CD1c-positive myeloid dendritic cell (primary cell): ENCODE data around the gene CCDC171.
"Not testable (repeated sequence)": the region's sequence is repeated elsewhere in the genome, so short reads cannot be mapped to it uniquely, and the experiment has no call there.

Source experiments
- DNase-seq: peaks from one replicate; pipeline ENCODE4 v3.0.0-alpha.2; 2016; ENCODE audit errors: extremely low spot score

CCDC171 gene

GRCh38 chr9:15553528-15553898 lies 670 bp downstream of the CCDC171 start:
- no peak for DNase-seq

DNA sequence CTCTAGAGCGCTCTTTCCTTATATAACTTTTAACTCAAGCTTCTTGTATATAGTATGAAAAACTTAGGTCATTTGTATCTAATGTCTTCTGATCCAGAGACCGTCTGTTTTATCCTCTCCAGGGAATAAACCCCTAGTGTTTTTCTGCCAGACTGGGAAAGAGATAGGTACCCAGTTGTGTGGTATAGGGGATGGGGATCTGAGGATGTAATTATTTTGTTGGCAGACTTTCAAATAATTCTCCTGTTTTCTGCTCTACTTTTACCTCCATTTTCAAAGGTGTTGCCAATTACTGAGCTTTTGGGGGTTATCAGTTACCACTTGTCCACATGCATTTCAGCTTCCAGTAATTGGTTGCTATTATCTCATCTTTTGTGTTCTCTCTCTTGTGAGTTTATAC lies 17.9 kb downstream of the CCDC171 start:
- no peak for DNase-seq

DNA sequence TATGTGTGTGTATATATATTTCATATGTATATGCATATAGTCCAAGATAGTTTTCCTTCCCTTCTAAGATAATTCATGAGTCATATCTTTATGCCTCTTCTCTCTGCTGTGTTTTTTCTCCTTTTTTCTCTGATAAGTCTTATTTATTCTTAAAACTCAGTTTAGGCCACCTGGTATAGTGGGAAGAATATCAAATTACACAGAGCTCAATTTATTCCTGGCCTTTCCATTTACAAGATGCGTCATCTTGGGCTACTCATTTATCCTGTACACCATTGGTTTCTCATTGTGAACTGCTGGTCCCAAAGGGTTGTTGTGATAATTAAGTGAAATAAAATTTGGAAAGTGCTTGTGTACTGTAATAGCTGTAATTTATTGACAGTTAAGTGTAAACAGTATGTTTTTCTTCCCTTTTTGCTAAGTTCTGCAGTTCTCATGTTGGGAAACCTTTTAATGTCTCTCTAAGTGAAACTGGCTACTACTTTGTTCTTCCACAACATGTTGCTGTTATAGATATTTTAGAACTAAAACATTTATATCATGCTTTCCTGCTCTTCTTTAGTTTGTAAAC lies 19.4 kb downstream of the CCDC171 start:
- DNase-seq, result no peak

DNA sequence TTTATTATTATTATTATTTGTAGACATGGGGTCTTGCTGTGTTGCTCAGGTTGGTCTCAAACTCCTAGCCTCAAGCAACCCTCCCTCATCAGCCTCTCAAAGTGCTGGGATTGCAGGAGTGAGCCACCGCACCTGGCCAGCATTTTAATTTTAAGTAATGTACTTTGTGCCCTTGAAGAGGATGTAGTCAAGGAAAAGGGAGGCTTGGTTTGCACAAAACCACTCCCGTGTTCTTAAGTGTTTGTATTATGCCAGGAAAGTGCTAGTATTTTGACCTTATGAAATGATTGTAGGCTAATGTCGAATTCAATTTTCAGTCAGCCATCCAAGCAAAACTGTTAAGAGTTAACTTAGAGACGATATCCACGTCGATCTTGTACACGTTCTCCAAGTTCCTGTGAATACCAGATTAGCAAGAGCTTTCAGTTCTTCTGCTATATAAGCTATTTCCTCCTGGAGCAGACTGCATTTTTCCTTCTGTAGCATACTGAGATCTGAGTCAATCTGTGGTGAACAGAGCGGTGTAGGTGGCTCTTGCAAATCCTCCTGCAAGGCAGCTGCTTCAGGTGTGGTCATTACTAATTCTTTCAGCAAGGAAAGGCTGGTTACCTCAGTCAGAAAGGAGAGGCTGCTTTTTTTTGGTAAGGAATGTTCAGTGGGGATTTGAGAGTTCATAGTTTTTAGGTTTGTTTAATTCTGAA lies 23.7 kb downstream of the CCDC171 start:
- DNase-seq, result no peak

- no peak for DNase-seq
These were observed 25.9 kb downstream of the CCDC171 start for GRCh38 chr9:15578714-15579113.

- DNase-seq, result no peak
These were observed 31.5 kb downstream of the CCDC171 start for GRCh38 chr9:15584379-15584778.

- no peak for DNase-seq
These were observed 39.5 kb downstream of the CCDC171 start for GRCh38 chr9:15592317-15592716.

- not testable (repeated sequence) for DNase-seq
These were observed 40.1 kb downstream of the CCDC171 start for GRCh38 chr9:15592940-15593339.

- DNase-seq, result not testable (repeated sequence)
These were observed 48.0 kb downstream of the CCDC171 start for GRCh38 chr9:15600666-15601330.

GRCh38 chr9:15606643-15607472 lies 54.0 kb downstream of the CCDC171 start:
- DNase-seq, result peak; percentile 77

DNA sequence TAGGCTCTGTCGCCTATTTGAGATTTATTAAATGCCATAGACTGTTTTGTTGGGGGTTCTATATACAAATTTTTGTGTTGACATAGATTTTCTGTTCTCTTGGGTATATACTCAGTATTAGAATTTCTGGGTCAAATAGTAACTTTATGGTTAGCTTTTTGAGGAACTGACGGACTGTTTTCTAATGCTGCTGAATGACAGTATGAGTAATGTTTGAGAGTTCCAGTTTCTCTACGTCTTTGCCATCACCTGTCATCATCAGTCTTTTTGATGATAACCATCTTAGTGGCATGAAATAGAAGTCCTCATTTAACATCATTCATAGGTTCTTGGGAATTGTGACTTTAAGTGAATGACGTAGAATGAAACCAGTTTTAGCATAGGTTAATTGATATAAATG lies 60.1 kb downstream of the CCDC171 start:
- no peak for DNase-seq

- DNase-seq, result no peak
These were observed 64.9 kb downstream of the CCDC171 start for GRCh38 chr9:15617782-15618181.

- DNase-seq, result no peak
These were observed 65.9 kb downstream of the CCDC171 start for GRCh38 chr9:15618540-15619331.

GRCh38 chr9:15622318-15622971 lies 69.6 kb downstream of the CCDC171 start:
- no peak for DNase-seq

- no peak for DNase-seq
These were observed 82.9 kb downstream of the CCDC171 start for GRCh38 chr9:15635752-15636151.

GRCh38 chr9:15640121-15640520 lies 87.3 kb downstream of the CCDC171 start:
- DNase-seq, result no peak

GRCh38 chr9:15641291-15641690 lies 88.4 kb downstream of the CCDC171 start:
- no peak for DNase-seq

DNA sequence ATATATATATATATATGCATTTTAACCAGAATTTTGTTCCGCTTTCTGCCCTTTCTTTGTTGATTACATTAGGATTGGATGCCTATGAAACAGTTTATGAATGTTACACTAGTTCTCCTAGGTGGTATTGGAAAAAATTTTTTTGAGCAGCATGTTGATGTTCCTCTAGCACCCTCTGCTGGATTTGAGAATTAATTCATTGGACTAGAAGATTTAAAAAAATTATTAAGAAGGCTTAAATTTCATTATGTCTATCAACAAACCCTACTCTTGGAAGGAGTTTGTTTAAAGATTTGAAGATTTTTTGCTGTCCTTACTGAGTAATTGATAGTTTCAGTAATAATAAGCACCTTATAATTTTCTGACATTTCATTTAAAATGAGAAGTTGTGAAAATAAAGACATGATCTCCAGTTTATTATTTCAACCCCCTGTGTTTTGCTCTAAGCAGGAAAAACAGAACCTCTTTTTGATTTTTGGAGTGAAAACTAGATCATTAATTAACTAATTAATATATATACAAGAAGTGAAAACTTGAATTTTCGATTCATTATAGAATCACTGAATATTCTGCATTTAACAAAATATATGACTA lies 89.6 kb downstream of the CCDC171 start:
- peak; percentile 45 for DNase-seq

GRCh38 chr9:15670246-15670645 lies 117.4 kb downstream of the CCDC171 start:
- DNase-seq, result no peak

- no peak for DNase-seq
These were observed 118.1 kb downstream of the CCDC171 start for GRCh38 chr9:15670894-15671293.

GRCh38 chr9:15693701-15694100 lies 140.9 kb downstream of the CCDC171 start:
- no peak for DNase-seq
